ENCODE data around the gene GGACT. TPM values are rescaled to one million over a fixed set of nuclear protein-coding genes. Genes with fewer than 3 reads are reported as not detected.

GGACT gene
- total RNA-seq, 1 donor from 2014 or later = 1.3 TPM

- H2AFZ ChIP-seq (replicated peaks) = no peak overlapping the region
- H3K9me3 ChIP-seq (ENCODE audit: low read depth) = no peaks in the 10 kb centered on the region
- H3K4me1 Mint-ChIP-seq = peaks cover 71% of the 10 kb centered on the region
- peaks cover 51% of the 10 kb centered on the region for H3K4me1 ChIP-seq
- no peaks in the 10 kb centered on the region for H3K9me3 Mint-ChIP-seq
- TF ChIP-seq EZH2 (IDR thresholded peaks at IDR 0.05) (no peak), CTCF (IDR thresholded peaks at IDR 0.05) (peak; percentile 98)
- H3K4me3 Mint-ChIP-seq = peak overlapping the region; percentile 68
- peaks cover 5% of the 10 kb centered on the region for H3K36me3 Mint-ChIP-seq
- H3K27me3 ChIP-seq = no peaks in the 10 kb centered on the region
- H3K4me2 ChIP-seq = peak overlapping the region; percentile 32
- no peak overlapping the region for H3K4me3 ChIP-seq
- no peak overlapping the region for H3K9ac ChIP-seq
- H3K36me3 ChIP-seq = no peaks in the 10 kb centered on the region
- DNase-seq (ENCODE audit: low spot score) = peak; percentile 89
- H4K20me1 ChIP-seq (ENCODE audit: low read depth) = no peaks in the 10 kb centered on the region
- peaks cover 3% of the 10 kb centered on the region for H3K79me2 ChIP-seq (ENCODE audit: low read depth)
- H3K27ac Mint-ChIP-seq = peak overlapping the region; percentile 24
- H3F3A ChIP-seq (ENCODE audit: low read depth) = peaks cover 30% of the 10 kb centered on the region
- peaks cover 2% of the 10 kb centered on the region for H3K27me3 Mint-ChIP-seq (ENCODE audit: insufficient read depth, low read depth)
- no peak overlapping the region for H3K27ac ChIP-seq
These were observed 73.7 kb downstream of the GGACT start for GRCh38 chr13:100514788-100515409.

GRCh38 chr13:100513987-100514670 is 74.5 kb downstream of the GGACT start:
- Histone ChIP-seq H3K9ac (no peak overlapping the region), H3K4me3 (no peak overlapping the region), H3F3A (ENCODE audit: low read depth) (peaks cover 30% of the 10 kb centered on the region), H2AFZ (replicated peaks) (no peak overlapping the region), H3K79me2 (ENCODE audit: low read depth) (peaks cover 3% of the 10 kb centered on the region), H3K27me3 (no peaks in the 10 kb centered on the region), H3K27ac (no peak overlapping the region), H3K4me2 (peak overlapping the region; percentile 32), H3K36me3 (no peaks in the 10 kb centered on the region), H4K20me1 (ENCODE audit: low read depth) (no peaks in the 10 kb centered on the region), H3K9me3 (ENCODE audit: low read depth) (no peaks in the 10 kb centered on the region), H3K4me1 (peaks cover 57% of the 10 kb centered on the region)
- no peak for DNase-seq (ENCODE audit: low spot score)
- Mint-ChIP-seq H3K36me3 (peaks cover 5% of the 10 kb centered on the region), H3K4me1 (peaks cover 78% of the 10 kb centered on the region), H3K9me3 (no peaks in the 10 kb centered on the region), H3K4me3 (peak overlapping the region; percentile 19), H3K27ac (peak overlapping the region; percentile 88), H3K27me3 (ENCODE audit: insufficient read depth, low read depth) (peaks cover 2% of the 10 kb centered on the region)
- TF ChIP-seq CTCF (IDR thresholded peaks at IDR 0.05) (no peak), EZH2 (IDR thresholded peaks at IDR 0.05) (no peak), EZH2phosphoT487 (IDR thresholded peaks at IDR 0.05) (no peak)

DNA sequence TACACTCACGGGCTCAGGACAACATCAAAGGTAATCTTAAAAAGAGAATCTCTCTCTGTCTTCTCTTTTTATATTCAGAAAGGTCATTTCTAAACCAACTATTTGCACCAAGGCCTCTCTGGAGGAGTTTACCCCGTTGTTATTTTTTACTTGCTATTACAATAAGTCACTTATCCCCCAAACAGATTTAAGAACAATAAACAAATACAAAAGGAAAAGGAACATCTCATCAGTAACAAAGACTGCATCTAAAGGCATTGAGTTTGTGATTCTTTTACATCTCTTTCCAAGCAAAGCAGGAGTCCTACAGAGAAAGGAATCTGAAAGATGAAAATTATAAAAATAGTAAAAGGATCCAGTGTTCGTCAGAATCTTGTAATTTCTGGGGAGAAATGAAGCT is 75.4 kb downstream of the GGACT start:
- Mint-ChIP-seq H3K36me3 (peaks cover 5% of the 10 kb centered on the region), H3K4me3 (no peak overlapping the region), H3K9me3 (no peaks in the 10 kb centered on the region), H3K27ac (peak overlapping the region; percentile 81), H3K27me3 (ENCODE audit: insufficient read depth, low read depth) (peaks cover 2% of the 10 kb centered on the region), H3K4me1 (peaks cover 86% of the 10 kb centered on the region)
- TF ChIP-seq CTCF (IDR thresholded peaks at IDR 0.05) (no peak), EZH2phosphoT487 (IDR thresholded peaks at IDR 0.05) (no peak), EZH2 (IDR thresholded peaks at IDR 0.05) (no peak)
- Histone ChIP-seq H3K79me2 (ENCODE audit: low read depth) (peaks cover 3% of the 10 kb centered on the region), H4K20me1 (ENCODE audit: low read depth) (no peaks in the 10 kb centered on the region), H3F3A (ENCODE audit: low read depth) (peaks cover 39% of the 10 kb centered on the region), H2AFZ (replicated peaks) (no peak overlapping the region), H3K36me3 (no peaks in the 10 kb centered on the region), H3K9me3 (ENCODE audit: low read depth) (no peaks in the 10 kb centered on the region), H3K27ac (no peak overlapping the region), H3K4me1 (peaks cover 67% of the 10 kb centered on the region), H3K4me2 (peak overlapping the region; percentile 12), H3K4me3 (no peak overlapping the region), H3K9ac (no peak overlapping the region), H3K27me3 (no peaks in the 10 kb centered on the region)
- DNase-seq (ENCODE audit: low spot score) = no peak

All from neural progenitor cell (in vitro differentiated cells).